ENCODE measurements around the gene PACS2. TPM values are rescaled to one million over a fixed set of nuclear protein-coding genes. Genes with fewer than 3 reads are reported as not detected.
A peak's percentile ranks its signal among the peaks of the same experiment; 100 is the strongest.

The PACS2 gene
- polyA plus RNA-seq, 3 donors = 3.1 to 87.0 (median 3.7) TPM

GRCh38 chr14:105389534-105389933 is 75.0 kb downstream of the PACS2 start:
- TF ChIP-seq, protein P1, sequence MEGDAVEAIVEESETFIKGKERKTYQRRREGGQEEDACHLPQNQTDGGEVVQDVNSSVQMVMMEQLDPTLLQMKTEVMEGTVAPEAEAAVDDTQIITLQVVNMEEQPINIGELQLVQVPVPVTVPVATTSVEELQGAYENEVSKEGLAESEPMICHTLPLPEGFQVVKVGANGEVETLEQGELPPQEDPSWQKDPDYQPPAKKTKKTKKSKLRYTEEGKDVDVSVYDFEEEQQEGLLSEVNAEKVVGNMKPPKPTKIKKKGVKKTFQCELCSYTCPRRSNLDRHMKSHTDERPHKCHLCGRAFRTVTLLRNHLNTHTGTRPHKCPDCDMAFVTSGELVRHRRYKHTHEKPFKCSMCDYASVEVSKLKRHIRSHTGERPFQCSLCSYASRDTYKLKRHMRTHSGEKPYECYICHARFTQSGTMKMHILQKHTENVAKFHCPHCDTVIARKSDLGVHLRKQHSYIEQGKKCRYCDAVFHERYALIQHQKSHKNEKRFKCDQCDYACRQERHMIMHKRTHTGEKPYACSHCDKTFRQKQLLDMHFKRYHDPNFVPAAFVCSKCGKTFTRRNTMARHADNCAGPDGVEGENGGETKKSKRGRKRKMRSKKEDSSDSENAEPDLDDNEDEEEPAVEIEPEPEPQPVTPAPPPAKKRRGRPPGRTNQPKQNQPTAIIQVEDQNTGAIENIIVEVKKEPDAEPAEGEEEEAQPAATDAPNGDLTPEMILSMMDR (IDR thresholded peaks at IDR 0.05) = no peak
- H3K9me3 ChIP-seq (replicated peaks in 1 of 2; ENCODE audit: control insufficient read depth in 1 of 2, insufficient read depth in 1 of 2, low read length in 2 of 2) = no peaks in the 10 kb centered on the region
- H4K20me1 ChIP-seq (ENCODE audit: insufficient read depth, low read length) = no peaks in the 10 kb centered on the region
- H3K79me2 ChIP-seq (ENCODE audit: insufficient read depth, low read length) = no peaks in the 10 kb centered on the region
- H3K36me3 ChIP-seq (replicated peaks in 1 of 2; ENCODE audit: control insufficient read depth in 1 of 2, insufficient read depth in 2 of 2, low read length in 2 of 2) = peaks cover 9 to 10% of the 10 kb centered on the region in 2 donors
- peaks cover 78 to 93% of the 10 kb centered on the region in 2 donors for H3K4me1 ChIP-seq (ENCODE audit: control insufficient read depth in 1 of 2, insufficient read depth in 2 of 2, low read length in 2 of 2)
- peak overlapping the region; percentile 27 to 39 for H3K4me3 Mint-ChIP-seq
- intact Hi-C loops (cut with micrococcal nuclease) = loop anchor here in 1 of 2 donors (5.0 kb wide), 1 partner anchor 83 kb away; the partner anchor contains the start of gene CRIP2
- H3K27ac ChIP-seq (ENCODE audit: low read depth in 1 of 2, low read length in 2 of 2) = peak overlapping the region; percentile 82 to 87
- H3K27ac Mint-ChIP-seq = peak overlapping the region; percentile 85 to 96 (median 92)
- peaks cover 67% of the 10 kb centered on the region for H3K4me1 Mint-ChIP-seq
- peak overlapping the region; percentile 64 for H3K4me2 ChIP-seq (replicated peaks; ENCODE audit: extremely low read depth, low read length, poor library complexity, severe bottlenecking)
- WGBS (ENCODE audit: insufficient coverage) = 26% methylated on average over 7 of the region's 12 CpGs
- no peaks in the 10 kb centered on the region for H3K27me3 ChIP-seq (ENCODE audit: control insufficient read depth in 2 of 2, insufficient read depth in 2 of 2, low read length in 2 of 2)
- peak overlapping the region; percentile 56 for H3K9ac ChIP-seq (ENCODE audit: insufficient read depth, low read length, poor library complexity, severe bottlenecking)
- peaks cover 6 to 29% of the 10 kb centered on the region in 2 donors for H3K36me3 Mint-ChIP-seq
- H2AFZ ChIP-seq (ENCODE audit: insufficient read depth, low read depth, low read length, poor library complexity, severe bottlenecking) = peak overlapping the region; percentile 61
- H3K4me3 ChIP-seq (replicated peaks in 1 of 3; ENCODE audit: low read depth in 2 of 3, low read length in 3 of 3) = peak overlapping the region in 1 of 3 experiments; percentile 49
- no peaks in the 10 kb centered on the region for H3K9me3 Mint-ChIP-seq
- DNase-seq = peak in 2 of 3 donors; percentile 26 to 36
- no peaks in the 10 kb centered on the region for H3K27me3 Mint-ChIP-seq (ENCODE audit: low read depth in 3 of 3)

DNA sequence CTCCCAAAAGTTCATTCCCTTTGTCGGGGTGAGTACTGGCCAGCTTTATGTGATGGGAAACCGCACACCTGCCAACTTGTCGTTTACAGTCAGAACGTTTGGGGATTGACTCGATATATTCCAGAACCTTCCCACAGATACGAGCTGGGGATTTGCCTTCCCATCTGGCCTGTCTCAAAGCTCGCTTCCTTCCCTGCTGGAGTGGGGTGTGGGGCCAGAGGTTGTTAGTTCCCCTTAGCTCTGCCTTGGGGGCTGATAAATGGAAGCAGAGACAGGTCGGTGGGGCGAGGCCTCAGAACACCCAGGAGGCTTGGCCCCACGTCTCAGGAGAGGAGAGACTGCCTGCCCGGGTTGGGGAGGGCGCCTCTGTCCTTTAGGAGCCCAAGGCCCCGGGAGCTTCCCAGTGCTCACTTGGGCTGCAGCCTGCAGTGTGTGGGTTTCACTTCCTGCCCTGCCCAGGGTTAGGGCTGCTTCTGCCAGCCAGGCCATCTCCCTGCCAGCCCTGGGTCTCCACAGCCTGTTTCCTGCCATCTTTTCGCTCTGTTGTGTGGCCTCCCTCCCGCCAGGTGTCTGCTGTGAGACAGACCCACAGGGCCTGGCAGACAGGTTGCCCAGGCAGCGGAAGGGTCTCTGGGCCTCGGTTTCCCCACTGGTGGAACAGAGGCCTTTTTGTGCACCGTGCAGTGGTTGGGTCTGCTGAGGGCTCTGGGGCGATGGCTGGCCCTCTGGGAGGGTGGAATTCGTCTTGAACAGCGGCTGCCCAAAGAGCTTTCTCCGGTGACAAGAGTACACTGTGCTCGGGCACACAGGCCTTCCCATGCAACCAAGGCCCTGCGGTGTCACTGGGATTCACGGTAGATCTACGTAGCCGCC is 75.7 kb downstream of the PACS2 start:
- TF ChIP-seq, protein P1 (IDR thresholded peaks at IDR 0.05) = no peak
- Mint-ChIP-seq H3K4me3 (peak overlapping the region; percentile 69 to 80), H3K36me3 (peaks cover 6 to 29% of the 10 kb centered on the region in 2 donors), H3K27me3 (ENCODE audit: low read depth in 3 of 3) (no peaks in the 10 kb centered on the region), H3K4me1 (peaks cover 72% of the 10 kb centered on the region), H3K27ac (peak overlapping the region; percentile 85 to 96 (median 93)), H3K9me3 (no peaks in the 10 kb centered on the region)
- Histone ChIP-seq H3K27me3 (ENCODE audit: control insufficient read depth in 2 of 2, insufficient read depth in 2 of 2, low read length in 2 of 2) (no peaks in the 10 kb centered on the region), H3K9ac (ENCODE audit: insufficient read depth, low read length, poor library complexity, severe bottlenecking) (peak overlapping the region; percentile 56), H4K20me1 (ENCODE audit: insufficient read depth, low read length) (no peaks in the 10 kb centered on the region), H3K9me3 (replicated peaks in 1 of 2; ENCODE audit: control insufficient read depth in 1 of 2, insufficient read depth in 1 of 2, low read length in 2 of 2) (no peaks in the 10 kb centered on the region), H2AFZ (ENCODE audit: insufficient read depth, low read depth, low read length, poor library complexity, severe bottlenecking) (peak overlapping the region; percentile 61), H3K4me3 (replicated peaks in 1 of 3; ENCODE audit: low read depth in 2 of 3, low read length in 3 of 3) (peak overlapping the region in 1 of 3 experiments; percentile 49), H3K27ac (ENCODE audit: low read depth in 1 of 2, low read length in 2 of 2) (peak overlapping the region; percentile 82 to 87), H3K79me2 (ENCODE audit: insufficient read depth, low read length) (no peaks in the 10 kb centered on the region), H3K36me3 (replicated peaks in 1 of 2; ENCODE audit: control insufficient read depth in 1 of 2, insufficient read depth in 2 of 2, low read length in 2 of 2) (peaks cover 3% of the 10 kb centered on the region in 2 donors), H3K4me2 (replicated peaks; ENCODE audit: extremely low read depth, low read length, poor library complexity, severe bottlenecking) (peak overlapping the region; percentile 64), H3K4me1 (ENCODE audit: control insufficient read depth in 1 of 2, insufficient read depth in 2 of 2, low read length in 2 of 2) (peaks cover 84 to 99% of the 10 kb centered on the region in 2 donors)
- peak; percentile 51 to 68 (median 66) for DNase-seq
- WGBS (ENCODE audit: insufficient coverage) = 45% methylated on average over 18 of the region's 27 CpGs
- intact Hi-C loops (cut with micrococcal nuclease) = loop anchor here (2.0 to 5.0 kb wide), 2 partner anchors 15 to 82 kb away; partner anchors contain the start of gene CRIP2 (in 1 of the 2)
